HG03342 (cell line): Measurements from ENCODE around the gene MOCS2.

Experiments
- ATAC-seq: cut with Tn5 transposase; IDR thresholded peaks from one replicate; pipeline ENCODE4 v1.9.1; 2021; ENCODE audit warnings: mild to moderate bottlenecking, moderate library complexity; ENCODE audit not compliant: unreplicated experiment

Gene MOCS2

GRCh38 chr5:53055365-53055764, 54.2 kb downstream of the MOCS2 start:
- ATAC-seq = no peak

GRCh38 chr5:53053364-53053763, 56.2 kb downstream of the MOCS2 start:
- ATAC-seq = no peak

- no peak for ATAC-seq
Measured at GRCh38 chr5:53052499-53052898, 57.1 kb downstream of the MOCS2 start.

- no peak for ATAC-seq
Measured at GRCh38 chr5:53048248-53048647, 61.3 kb downstream of the MOCS2 start.
